ENCODE results near the gene BAZ2A.

Gene BAZ2A

GRCh38 chr12:56601503-56601902 lies 28.6 kb downstream of the BAZ2A start:
- peak; percentile 11 for TF ChIP-seq CTCF (IDR thresholded peaks at IDR 0.05; ENCODE audit: extremely low read depth, missing control alignments)
- DNase-seq (ENCODE audit: low spot score) = peak; percentile 44

GRCh38 chr12:56600753-56601152 lies 29.4 kb downstream of the BAZ2A start:
- DNase-seq (ENCODE audit: low spot score) = no peak
- no peak for TF ChIP-seq CTCF (IDR thresholded peaks at IDR 0.05; ENCODE audit: extremely low read depth, missing control alignments)

- no peak for TF ChIP-seq CTCF (IDR thresholded peaks at IDR 0.05; ENCODE audit: extremely low read depth, missing control alignments)
- DNase-seq (ENCODE audit: low spot score) = no peak
Measured at GRCh38 chr12:56599797-56600196, 30.3 kb downstream of the BAZ2A start.

GRCh38 chr12:56599041-56599440 lies 31.1 kb downstream of the BAZ2A start:
- no peak for TF ChIP-seq CTCF (IDR thresholded peaks at IDR 0.05; ENCODE audit: extremely low read depth, missing control alignments)
- no peak for DNase-seq (ENCODE audit: low spot score)

GRCh38 chr12:56596815-56597214 lies 33.3 kb downstream of the BAZ2A start:
- no peak for DNase-seq (ENCODE audit: low spot score)

GRCh38 chr12:56593909-56594621 lies 36.1 kb downstream of the BAZ2A start:
- peak; percentile 84 for TF ChIP-seq CTCF (IDR thresholded peaks at IDR 0.05; ENCODE audit: extremely low read depth, missing control alignments)
- peak; percentile 71 for DNase-seq (ENCODE audit: low spot score)

More at GRCh38 chr12:56596815-56597214, 33.3 kb downstream of the BAZ2A start:
- no peak for TF ChIP-seq CTCF (IDR thresholded peaks at IDR 0.05; ENCODE audit: extremely low read depth, missing control alignments)

GRCh38 chr12:56591961-56592360 lies 38.2 kb downstream of the BAZ2A start:
- TF ChIP-seq CTCF (IDR thresholded peaks at IDR 0.05; ENCODE audit: extremely low read depth, missing control alignments) = no peak
- DNase-seq (ENCODE audit: low spot score) = no peak
